K562 (cell line): ENCODE results near the gene EGLN1. TPM values are rescaled to one million over a fixed set of nuclear protein-coding genes. Genes with fewer than 3 reads are reported as not detected.

ENCODE experiments used
- CREM ChIP-seq: IDR thresholded peaks from 2 replicates; pipeline ENCODE4 v1.6.1; 2014; ENCODE audit warnings: antibody characterized with exemption, low read depth
- GTF2F1 ChIP-seq: IDR thresholded peaks from 2 replicates; pipeline ENCODE4 v1.6.1; 2011; ENCODE audit warnings: low read depth, low read length, improper control_type of control experiment
- HDGF ChIP-seq: fragments of 450-650 bp; IDR thresholded peaks from 2 replicates; pipeline ENCODE4 v1.6.1; 2016
- HMG20B ChIP-seq: fragments of 250-450 bp; sonication (Bioruptor Pico); IDR thresholded peaks from 2 replicates; pipeline ENCODE4 v1.5.0; 2021; ENCODE audit warnings: mild to moderate bottlenecking
- HNRNPLL ChIP-seq: fragments of 200-400 bp; formaldehyde crosslinking; IDR thresholded peaks from 2 replicates; pipeline ENCODE4 v1.6.1; 2017; ENCODE audit warnings: low read length, low read depth, mild to moderate bottlenecking; ENCODE audit not compliant: poor library complexity, severe bottlenecking
- L3MBTL2 ChIP-seq: fragments of 450-650 bp; IDR thresholded peaks from 2 replicates; pipeline ENCODE4 v1.6.1; 2016; ENCODE audit warnings: mild to moderate bottlenecking, moderate library complexity
- MTA2 ChIP-seq: fragments of 450-650 bp; IDR thresholded peaks from 2 replicates; pipeline ENCODE4 v1.6.1; 2016; ENCODE audit warnings: low read depth
- NR2C2 ChIP-seq, 2 experiments: fragments of 200-800 bp in 1 of 2; sonication (Bioruptor generic) in 1 of 2; sonication (generic) in 1 of 2; formaldehyde crosslinking in 1 of 2; IDR thresholded peaks; 2 replicates each; pipeline versions ENCODE4 v1.6.1 to v1.8.0; 2016 to 2022; ENCODE audit warnings: mild to moderate bottlenecking in 1 of 2, missing compliant biosample characterization in 1 of 2, missing genetic modification characterization in 1 of 2, missing genetic modification reagents in 1 of 2
- SMARCB1 ChIP-seq: IDR thresholded peaks from 2 replicates; pipeline ENCODE4 v1.6.1; 2011; ENCODE audit warnings: improper control_type of control experiment, low read depth; ENCODE audit not compliant: insufficient read length
- TCF3 ChIP-seq: sonication (generic); formaldehyde crosslinking; IDR thresholded peaks from 2 replicates; pipeline ENCODE4 v1.4.0; 2020; ENCODE audit warnings: mild to moderate bottlenecking, missing genetic modification reagents
- ZNF431 ChIP-seq: sonication (generic); formaldehyde crosslinking; IDR thresholded peaks from 2 replicates; pipeline ENCODE4 v1.8.0; 2022; ENCODE audit warnings: mild to moderate bottlenecking, missing genetic modification reagents
- ZNF79 ChIP-seq: fragments of 250-450 bp; sonication (Bioruptor Pico); IDR thresholded peaks from 2 replicates; pipeline ENCODE4 v1.4.0; 2020; ENCODE audit warnings: low read depth, mild to moderate bottlenecking, moderate library complexity
- ZZZ3 ChIP-seq: fragments of 450-650 bp; IDR thresholded peaks from 2 replicates; pipeline ENCODE4 v1.6.1; 2016; ENCODE audit warnings: antibody characterized with exemption, mild to moderate bottlenecking, moderate library complexity
- polyA plus RNA-seq, 8 experiments: library from polyadenylated mRNA; depleted of rRNA in 4 of 8; stranded (reverse) in 5 of 8; unstranded in 3 of 8; fragments of >200 nt; fragmentation: Nextera tagmentation in 2 of 8; fragmentation: Illumina TruSeq in 1 of 8; extraction: Ambion mirVana in 2 of 8; extraction: Trizol in 1 of 8; gene quantifications; 2 replicates each; pipeline versions ENCODE4 v1.2.1 to v1.2.3, GENCODE V29; 2011 to 2014; ENCODE audit warnings: inconsistent platforms in 1 of 8, missing spikeins in 1 of 8
- total RNA-seq, 7 experiments: library from RNA; depleted of rRNA in 6 of 7; stranded (reverse); fragments of >200 nt in 6 of 7; fragmentation: Illumina TruSeq in 2 of 7; extraction: Trizol in 2 of 7; gene quantifications; 2 replicates each; pipeline versions ENCODE4 v1.2.1 to v1.2.3, GENCODE V29; 2011 to 2021; ENCODE audit warnings: low replicate concordance in 1 of 7
- TF ChIP-seq, protein P1 (sequence below): IDR thresholded peaks from 2 replicates; pipeline ENCODE4 v1.6.1; 2011; ENCODE audit warnings: borderline replicate concordance, low read depth, mild to moderate bottlenecking, moderate library complexity, low read length; ENCODE audit not compliant: insufficient read depth, poor library complexity, severe bottlenecking
- TF ChIP-seq, protein P2 (sequence below), 2 experiments: IDR thresholded peaks; 2 replicates each; pipeline ENCODE4 v1.6.1; 2011; ENCODE audit warnings: borderline replicate concordance in 1 of 2, control low read depth in 1 of 2, low read depth in 1 of 2, low read length in 1 of 2, mild to moderate bottlenecking in 1 of 2, mixed read lengths in 1 of 2, moderate library complexity in 1 of 2; ENCODE audit not compliant: insufficient read depth in 1 of 2, insufficient read length in 1 of 2, poor library complexity in 1 of 2, severe bottlenecking in 1 of 2; ENCODE audit errors: extremely low read depth in 1 of 2
- TF ChIP-seq, protein P3 (sequence below): sonication (generic); formaldehyde crosslinking; IDR thresholded peaks from 2 replicates; pipeline ENCODE4 v1.4.0; 2020; ENCODE audit warnings: mild to moderate bottlenecking, missing genetic modification reagents

EGLN1 gene
- total and polyA plus RNA-seq, 9 of the 15 experiments (the other 6 are each of a cell fraction or from before 2014, with no cell fraction given): 5.2 to 54.3 (median 24.6) TPM

DNA sequence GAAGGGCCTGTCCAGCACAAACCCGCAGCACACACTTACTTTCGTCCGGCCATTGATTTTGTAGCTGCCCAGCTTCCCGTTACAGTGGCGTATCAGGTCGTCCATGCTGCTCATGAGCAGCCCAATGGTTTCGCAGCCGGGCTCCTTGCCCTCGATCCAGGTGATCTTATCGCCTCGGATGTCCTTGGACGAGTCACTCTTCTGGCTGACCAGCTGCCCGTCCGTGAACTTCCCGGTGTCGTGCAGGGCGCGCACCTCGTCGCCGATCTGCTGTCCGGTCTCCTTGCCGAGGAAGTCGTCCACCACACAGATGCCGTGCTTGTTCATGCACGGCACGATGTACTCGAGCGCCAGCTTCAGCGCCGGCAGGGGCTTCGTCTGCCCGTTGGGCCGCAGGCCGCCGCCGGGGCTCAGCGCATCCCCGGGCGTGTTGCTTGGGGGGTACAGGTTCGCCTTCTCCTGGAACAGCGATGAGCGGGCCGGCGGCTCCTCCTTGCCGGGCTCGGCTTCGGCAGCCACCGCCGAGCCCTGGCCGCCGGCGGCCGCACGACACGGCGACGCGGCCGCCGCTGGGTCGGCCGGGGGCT, 1.0 kb downstream of the EGLN1 start (continued):
- TF ChIP-seq ZZZ3 (no peak), HDGF (no peak), HMG20B (CRISPR knock-in tag) (no peak), MTA2 (no peak), CREM (peak; percentile 61; the same call in 1 of the 2 replicates), NR2C2 (CRISPR knock-in tag; IDR thresholded peaks at IDR 0.05) (no peak), NR2C2 (tag; IDR thresholded peaks at IDR 0.05) (no peak), L3MBTL2 (peak; percentile 80), TCF3 (CRISPR knock-in tag) (peak; percentile 25; the same call in 1 of the 2 replicates), SMARCB1 (no peak), HNRNPLL (no peak), ZNF79 (CRISPR knock-in tag) (no peak), GTF2F1 (no peak), ZNF431 (CRISPR knock-in tag) (peak; percentile 47; the same call in 1 of the 2 replicates)
- TF ChIP-seq, protein P1, sequence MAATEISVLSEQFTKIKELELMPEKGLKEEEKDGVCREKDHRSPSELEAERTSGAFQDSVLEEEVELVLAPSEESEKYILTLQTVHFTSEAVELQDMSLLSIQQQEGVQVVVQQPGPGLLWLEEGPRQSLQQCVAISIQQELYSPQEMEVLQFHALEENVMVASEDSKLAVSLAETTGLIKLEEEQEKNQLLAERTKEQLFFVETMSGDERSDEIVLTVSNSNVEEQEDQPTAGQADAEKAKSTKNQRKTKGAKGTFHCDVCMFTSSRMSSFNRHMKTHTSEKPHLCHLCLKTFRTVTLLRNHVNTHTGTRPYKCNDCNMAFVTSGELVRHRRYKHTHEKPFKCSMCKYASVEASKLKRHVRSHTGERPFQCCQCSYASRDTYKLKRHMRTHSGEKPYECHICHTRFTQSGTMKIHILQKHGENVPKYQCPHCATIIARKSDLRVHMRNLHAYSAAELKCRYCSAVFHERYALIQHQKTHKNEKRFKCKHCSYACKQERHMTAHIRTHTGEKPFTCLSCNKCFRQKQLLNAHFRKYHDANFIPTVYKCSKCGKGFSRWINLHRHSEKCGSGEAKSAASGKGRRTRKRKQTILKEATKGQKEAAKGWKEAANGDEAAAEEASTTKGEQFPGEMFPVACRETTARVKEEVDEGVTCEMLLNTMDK: no peak
- TF ChIP-seq, protein P2, sequence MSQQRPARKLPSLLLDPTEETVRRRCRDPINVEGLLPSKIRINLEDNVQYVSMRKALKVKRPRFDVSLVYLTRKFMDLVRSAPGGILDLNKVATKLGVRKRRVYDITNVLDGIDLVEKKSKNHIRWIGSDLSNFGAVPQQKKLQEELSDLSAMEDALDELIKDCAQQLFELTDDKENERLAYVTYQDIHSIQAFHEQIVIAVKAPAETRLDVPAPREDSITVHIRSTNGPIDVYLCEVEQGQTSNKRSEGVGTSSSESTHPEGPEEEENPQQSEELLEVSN (IDR thresholded peaks at IDR 0.05; ENCODE audit: borderline replicate concordance in 1 of 2, extremely low read depth in 1 of 2, insufficient read depth in 1 of 2, insufficient read length in 1 of 2, low read depth in 1 of 2, low read length in 1 of 2, poor library complexity in 1 of 2, severe bottlenecking in 1 of 2): peak; percentile 52 to 72
- TF ChIP-seq, protein P3, sequence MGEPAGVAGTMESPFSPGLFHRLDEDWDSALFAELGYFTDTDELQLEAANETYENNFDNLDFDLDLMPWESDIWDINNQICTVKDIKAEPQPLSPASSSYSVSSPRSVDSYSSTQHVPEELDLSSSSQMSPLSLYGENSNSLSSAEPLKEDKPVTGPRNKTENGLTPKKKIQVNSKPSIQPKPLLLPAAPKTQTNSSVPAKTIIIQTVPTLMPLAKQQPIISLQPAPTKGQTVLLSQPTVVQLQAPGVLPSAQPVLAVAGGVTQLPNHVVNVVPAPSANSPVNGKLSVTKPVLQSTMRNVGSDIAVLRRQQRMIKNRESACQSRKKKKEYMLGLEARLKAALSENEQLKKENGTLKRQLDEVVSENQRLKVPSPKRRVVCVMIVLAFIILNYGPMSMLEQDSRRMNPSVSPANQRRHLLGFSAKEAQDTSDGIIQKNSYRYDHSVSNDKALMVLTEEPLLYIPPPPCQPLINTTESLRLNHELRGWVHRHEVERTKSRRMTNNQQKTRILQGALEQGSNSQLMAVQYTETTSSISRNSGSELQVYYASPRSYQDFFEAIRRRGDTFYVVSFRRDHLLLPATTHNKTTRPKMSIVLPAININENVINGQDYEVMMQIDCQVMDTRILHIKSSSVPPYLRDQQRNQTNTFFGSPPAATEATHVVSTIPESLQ (CRISPR knock-in tag): no peak
